ENCODE measurements around the gene GPC4.

- TF ChIP-seq CTCF (conservative IDR thresholded peaks at IDR 0.05; ENCODE audit: low read depth in 2 of 2) (no peak), JUNB (IDR thresholded peaks at IDR 0.05; ENCODE audit: unreplicated experiment) (no peak), REST (IDR thresholded peaks at IDR 0.05; ENCODE audit: unreplicated experiment) (no peak), CREB1 (CRISPR knock-in tag; IDR thresholded peaks at IDR 0.05; ENCODE audit: low read depth) (no peak), EZH2phosphoT487 (IDR thresholded peaks at IDR 0.05; ENCODE audit: unreplicated experiment) (no peak)
Observed at GRCh38 chrX:133285341-133285740, 129.9 kb downstream of the GPC4 start.

All from GM23338 (cell line).